HG02642 (cell line): ENCODE results near the gene ITGAD.

Experiments
- ATAC-seq: cut with Tn5 transposase; IDR thresholded peaks from one replicate; pipeline ENCODE4 v1.9.1; 2021; ENCODE audit warnings: mild to moderate bottlenecking; ENCODE audit not compliant: unreplicated experiment, poor library complexity

Gene ITGAD

GRCh38 chr16:31458073-31458843, 65.1 kb downstream of the ITGAD start:
- peak; percentile 7 for ATAC-seq

- peak; percentile 76 for ATAC-seq
These were observed 65.9 kb downstream of the ITGAD start, which contains the start of gene ARMC5 for GRCh38 chr16:31458844-31459686. Gene ARMC5, plus strand, starts transcription at chr16:31459501. Its CDS starts 24 bp downstream, at chr16:31459525.

GRCh38 chr16:31459687-31460581, 66.8 kb downstream of the ITGAD start:
- peak; percentile 75 for ATAC-seq

GRCh38 chr16:31460582-31461002, 67.5 kb downstream of the ITGAD start:
- no peak for ATAC-seq

- ATAC-seq: no peak
These were observed 68.2 kb downstream of the ITGAD start for GRCh38 chr16:31461201-31461920.

GRCh38 chr16:31461921-31462804, 69.0 kb downstream of the ITGAD start:
- no peak for ATAC-seq

GRCh38 chr16:31464348-31464769, 71.2 kb downstream of the ITGAD start:
- no peak for ATAC-seq

- no peak for ATAC-seq
These were observed 71.7 kb downstream of the ITGAD start for GRCh38 chr16:31464781-31465260.

GRCh38 chr16:31465788-31466370, 72.7 kb downstream of the ITGAD start:
- ATAC-seq: no peak

GRCh38 chr16:31466381-31466841, 73.3 kb downstream of the ITGAD start:
- ATAC-seq: no peak

- no peak for ATAC-seq
These were observed 74.1 kb downstream of the ITGAD start for GRCh38 chr16:31467151-31467773.

GRCh38 chr16:31467858-31468257, 74.7 kb downstream of the ITGAD start:
- no peak for ATAC-seq

- no peak for ATAC-seq
These were observed 77.5 kb downstream of the ITGAD start for GRCh38 chr16:31470615-31471014.

GRCh38 chr16:31471241-31471874, 78.2 kb downstream of the ITGAD start:
- ATAC-seq: no peak

GRCh38 chr16:31471875-31472708, 79.0 kb downstream of the ITGAD start, which contains the start of gene TGFB1I1:
Gene TGFB1I1, plus strand, starts transcription at chr16:31472152. Its CDS starts 37 bp downstream, at chr16:31472189.
- no peak for ATAC-seq

- no peak for ATAC-seq
These were observed 79.6 kb downstream of the ITGAD start for GRCh38 chr16:31472709-31473203.
